Brain microvascular endothelial cell (primary cell): Measurements from ENCODE around the gene DMRTC1B.
"Not testable (repeated sequence)": the region's sequence is repeated elsewhere in the genome, so short reads cannot be mapped to it uniquely, and the experiment has no call there.

Experiments
- DNase-seq: peaks from one replicate; pipeline ENCODE4 v3.0.0-alpha.2; 2020
- H3K27ac ChIP-seq: fragments of 250-450 bp; sonication (Bioruptor Pico); 2 replicates; pipeline ENCODE4 v1.5.1; 2020; ENCODE audit warnings: mild to moderate bottlenecking, moderate library complexity
- H3K27me3 ChIP-seq: fragments of 250-450 bp; sonication (Bioruptor Pico); replicated peaks from 2 replicates; pipeline ENCODE4 v1.5.1; 2020; ENCODE audit warnings: mild to moderate bottlenecking
- H3K36me3 ChIP-seq: fragments of 250-450 bp; sonication (Bioruptor Pico); replicated peaks from 2 replicates; pipeline ENCODE4 v1.5.1; 2020; ENCODE audit warnings: mild to moderate bottlenecking
- H3K4me3 ChIP-seq: 2 replicates; pipeline ENCODE4 v1.5.1; 2011; ENCODE audit warnings: low read depth, mild to moderate bottlenecking, control low read depth, low read length, moderate library complexity
- in situ Hi-C: cut with HindIII; loops from 2 replicates; pipeline ENCODE4 v1.10.0; 2017; ENCODE audit warnings: low sequenced_read_pairs, low pct_ligation_motif_present

The DMRTC1B gene

GRCh38 chrX:72788142-72788541, 11.5 kb downstream of the DMRTC1B start:
- in situ Hi-C loops, H3K27ac ChIP-seq, H3K27me3 ChIP-seq, H3K36me3 ChIP-seq, DNase-seq, H3K4me3 ChIP-seq: not testable (repeated sequence)

- H3K27me3 ChIP-seq, DNase-seq, H3K4me3 ChIP-seq, H3K27ac ChIP-seq, H3K36me3 ChIP-seq, in situ Hi-C loops: not testable (repeated sequence)
Measured at GRCh38 chrX:72790390-72790789, 13.7 kb downstream of the DMRTC1B start.

DNA sequence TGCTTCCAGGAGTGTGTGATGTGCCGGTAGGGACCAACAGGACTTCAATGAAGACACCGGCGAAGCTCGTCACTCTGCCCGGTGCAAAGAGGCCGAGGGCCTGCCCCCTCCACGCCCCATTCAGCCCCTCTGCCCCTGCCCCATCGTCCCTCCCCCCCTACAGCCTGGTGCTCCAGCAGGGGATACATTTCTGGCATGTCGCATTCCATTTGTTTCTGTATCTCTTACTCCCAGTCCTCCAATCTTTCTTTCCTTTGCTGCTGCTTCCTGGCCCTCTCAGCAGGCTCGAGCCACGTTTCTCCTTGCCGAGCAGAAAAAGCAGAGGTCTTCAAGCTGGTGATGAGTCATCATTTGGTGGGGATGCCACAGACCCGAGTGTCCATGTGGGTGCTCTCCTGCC, 31.4 kb downstream of the DMRTC1B start, which contains the start of gene FAM236D:
Gene FAM236D, minus strand, starts transcription at position 101 of the 400 bp plus-strand sequence. Its CDS starts 100 bp downstream, at position 1.
- H3K27me3 ChIP-seq, in situ Hi-C loops, H3K27ac ChIP-seq, H3K36me3 ChIP-seq, DNase-seq, H3K4me3 ChIP-seq: not testable (repeated sequence)

GRCh38 chrX:72830701-72831100, 54.0 kb downstream of the DMRTC1B start:
- H3K27me3 ChIP-seq, H3K27ac ChIP-seq, H3K36me3 ChIP-seq, DNase-seq, H3K4me3 ChIP-seq, in situ Hi-C loops: not testable (repeated sequence)

DNA sequence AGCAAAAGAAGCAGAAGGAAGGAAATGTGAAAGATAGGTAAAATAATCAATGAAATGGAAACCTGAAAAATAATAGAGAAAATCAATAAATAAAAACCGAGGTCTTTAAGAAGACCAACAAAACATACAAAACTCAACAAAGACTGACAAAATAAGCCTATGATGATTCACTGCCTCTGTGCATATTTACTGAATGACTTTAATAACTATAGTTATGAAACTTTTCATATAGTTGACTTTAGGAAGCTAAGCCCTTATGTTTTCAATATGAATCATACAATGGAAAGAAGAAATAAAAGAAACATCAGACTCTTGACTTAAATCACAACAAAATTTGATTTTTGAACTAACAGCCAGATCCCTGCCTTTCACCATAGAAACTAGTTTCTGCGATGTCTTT, 60.8 kb downstream of the DMRTC1B start:
- in situ Hi-C loops, H3K27me3 ChIP-seq, DNase-seq, H3K36me3 ChIP-seq, H3K4me3 ChIP-seq, H3K27ac ChIP-seq: not testable (repeated sequence)

GRCh38 chrX:72882898-72883297, 106.2 kb downstream of the DMRTC1B start:
- H3K4me3 ChIP-seq, H3K27me3 ChIP-seq, H3K27ac ChIP-seq, in situ Hi-C loops, DNase-seq, H3K36me3 ChIP-seq: not testable (repeated sequence)

GRCh38 chrX:72889740-72890139, 113.0 kb downstream of the DMRTC1B start:
- in situ Hi-C loops, H3K27me3 ChIP-seq, DNase-seq, H3K27ac ChIP-seq, H3K4me3 ChIP-seq, H3K36me3 ChIP-seq: not testable (repeated sequence)
